ENCODE results near the gene TRIM65.
A peak's percentile ranks its signal among the peaks of the same experiment; 100 is the strongest.

The TRIM65 gene, protein sequence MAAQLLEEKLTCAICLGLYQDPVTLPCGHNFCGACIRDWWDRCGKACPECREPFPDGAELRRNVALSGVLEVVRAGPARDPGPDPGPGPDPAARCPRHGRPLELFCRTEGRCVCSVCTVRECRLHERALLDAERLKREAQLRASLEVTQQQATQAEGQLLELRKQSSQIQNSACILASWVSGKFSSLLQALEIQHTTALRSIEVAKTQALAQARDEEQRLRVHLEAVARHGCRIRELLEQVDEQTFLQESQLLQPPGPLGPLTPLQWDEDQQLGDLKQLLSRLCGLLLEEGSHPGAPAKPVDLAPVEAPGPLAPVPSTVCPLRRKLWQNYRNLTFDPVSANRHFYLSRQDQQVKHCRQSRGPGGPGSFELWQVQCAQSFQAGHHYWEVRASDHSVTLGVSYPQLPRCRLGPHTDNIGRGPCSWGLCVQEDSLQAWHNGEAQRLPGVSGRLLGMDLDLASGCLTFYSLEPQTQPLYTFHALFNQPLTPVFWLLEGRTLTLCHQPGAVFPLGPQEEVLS

DNA sequence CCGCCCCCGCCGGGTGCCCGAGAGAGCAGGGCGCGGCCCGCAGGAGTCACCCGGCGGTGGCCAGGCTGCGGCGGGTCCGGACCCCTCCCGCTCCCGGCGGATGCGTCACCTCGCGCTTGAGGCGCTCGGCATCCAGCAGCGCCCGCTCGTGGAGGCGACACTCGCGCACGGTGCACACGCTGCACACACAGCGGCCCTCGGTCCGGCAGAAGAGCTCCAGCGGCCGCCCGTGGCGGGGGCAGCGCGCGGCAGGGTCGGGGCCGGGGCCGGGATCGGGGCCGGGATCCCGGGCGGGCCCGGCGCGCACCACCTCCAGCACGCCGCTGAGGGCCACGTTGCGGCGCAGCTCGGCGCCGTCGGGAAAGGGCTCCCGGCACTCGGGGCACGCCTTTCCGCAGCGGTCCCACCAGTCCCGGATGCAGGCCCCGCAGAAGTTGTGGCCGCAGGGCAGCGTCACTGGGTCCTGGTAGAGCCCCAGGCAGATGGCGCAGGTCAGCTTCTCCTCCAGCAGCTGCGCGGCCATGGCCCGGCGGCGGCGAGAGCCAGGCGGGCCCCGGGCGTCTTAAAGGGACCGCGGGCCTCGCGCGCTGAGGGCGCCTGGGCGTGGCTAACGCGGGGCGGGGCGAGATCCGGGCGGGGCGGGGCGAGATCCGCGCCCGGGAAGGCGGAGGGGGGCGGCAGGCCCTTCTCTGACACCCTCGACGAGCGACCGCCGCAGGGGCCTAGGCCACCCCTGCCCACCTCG is at the start of gene TRIM65:
Gene TRIM65 (minus strand): TSS at position 537 of the 745 bp plus-strand sequence. CDS start 14 bp downstream, at position 523.
- peak; percentile 78 to 80 for DNase-seq

DNA sequence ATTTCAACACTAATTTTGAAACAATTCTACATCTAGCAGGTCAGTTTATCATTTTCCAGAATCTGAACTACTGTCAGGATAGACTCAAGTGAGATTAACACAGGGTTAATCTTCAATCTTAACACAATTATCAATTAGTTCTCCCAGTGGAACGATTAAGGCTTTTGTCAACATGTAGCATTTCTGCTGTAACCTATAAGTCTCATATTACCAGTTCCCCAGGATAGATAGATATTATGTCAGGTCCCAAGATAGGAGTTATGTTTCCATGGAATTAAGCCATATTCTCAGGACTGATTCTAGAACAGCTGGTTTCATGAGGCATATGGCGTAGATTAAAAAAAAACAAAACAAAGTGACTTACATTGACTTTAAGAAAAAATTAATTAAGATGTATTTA is 48.5 kb upstream of the TRIM65 start:
- no peak for DNase-seq

DNA sequence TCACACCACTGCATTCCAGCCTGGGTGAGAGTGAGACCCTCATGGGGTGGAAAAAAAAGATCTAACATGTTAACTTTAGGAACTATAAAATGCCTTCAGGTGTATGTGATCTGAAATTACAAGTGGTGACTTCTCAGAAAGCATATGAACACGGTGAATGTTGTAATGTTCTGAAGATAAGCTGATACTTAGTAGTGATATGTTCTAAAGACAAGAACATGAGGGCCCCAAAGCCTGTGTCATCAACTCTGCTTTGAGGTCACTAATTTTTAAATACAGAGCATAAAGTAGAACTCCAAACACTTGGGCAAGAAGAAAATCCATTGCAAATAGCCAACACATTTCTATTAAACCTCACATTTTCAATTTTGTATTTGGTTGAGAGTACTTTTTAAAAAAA is 46.7 kb upstream of the TRIM65 start:
- no peak for DNase-seq

DNA sequence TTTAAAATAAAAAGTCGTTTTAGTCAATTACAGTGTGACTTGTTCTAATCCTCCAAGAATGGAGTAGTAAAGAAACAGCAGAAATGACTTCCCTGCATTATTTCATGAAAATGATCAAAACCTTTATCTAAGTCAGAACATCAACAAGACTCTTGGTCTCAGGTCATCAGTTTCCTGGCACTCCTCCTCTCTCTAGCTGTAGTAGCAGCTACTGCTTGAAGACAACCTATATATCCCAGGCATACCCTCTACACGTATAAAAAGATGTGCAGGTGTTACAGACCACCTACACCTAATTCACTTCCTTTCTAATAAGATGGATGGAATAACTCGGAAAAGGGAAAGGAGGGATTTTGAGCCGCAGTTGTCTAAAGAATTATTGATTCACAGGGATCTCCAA is 45.7 kb upstream of the TRIM65 start:
- no peak for DNase-seq

DNA sequence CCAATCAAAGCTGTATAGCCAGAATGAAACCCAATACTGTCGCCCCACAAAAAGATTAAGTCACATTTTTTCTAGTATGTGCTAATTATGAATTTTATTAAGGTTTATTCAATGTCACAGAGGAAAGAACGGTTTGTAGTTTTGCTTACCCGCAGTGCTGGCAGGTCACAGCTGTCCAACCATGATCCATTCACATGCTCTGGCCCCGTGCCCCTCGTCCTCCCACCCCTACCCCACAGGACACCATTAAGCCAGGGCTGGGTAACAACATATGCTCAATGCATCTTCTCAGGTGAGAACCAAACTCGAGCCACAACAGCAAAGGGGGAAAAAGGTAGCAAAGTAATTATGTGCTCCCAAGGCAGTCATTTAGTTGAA is 44.7 kb upstream of the TRIM65 start:
- DNase-seq: no peak

DNA sequence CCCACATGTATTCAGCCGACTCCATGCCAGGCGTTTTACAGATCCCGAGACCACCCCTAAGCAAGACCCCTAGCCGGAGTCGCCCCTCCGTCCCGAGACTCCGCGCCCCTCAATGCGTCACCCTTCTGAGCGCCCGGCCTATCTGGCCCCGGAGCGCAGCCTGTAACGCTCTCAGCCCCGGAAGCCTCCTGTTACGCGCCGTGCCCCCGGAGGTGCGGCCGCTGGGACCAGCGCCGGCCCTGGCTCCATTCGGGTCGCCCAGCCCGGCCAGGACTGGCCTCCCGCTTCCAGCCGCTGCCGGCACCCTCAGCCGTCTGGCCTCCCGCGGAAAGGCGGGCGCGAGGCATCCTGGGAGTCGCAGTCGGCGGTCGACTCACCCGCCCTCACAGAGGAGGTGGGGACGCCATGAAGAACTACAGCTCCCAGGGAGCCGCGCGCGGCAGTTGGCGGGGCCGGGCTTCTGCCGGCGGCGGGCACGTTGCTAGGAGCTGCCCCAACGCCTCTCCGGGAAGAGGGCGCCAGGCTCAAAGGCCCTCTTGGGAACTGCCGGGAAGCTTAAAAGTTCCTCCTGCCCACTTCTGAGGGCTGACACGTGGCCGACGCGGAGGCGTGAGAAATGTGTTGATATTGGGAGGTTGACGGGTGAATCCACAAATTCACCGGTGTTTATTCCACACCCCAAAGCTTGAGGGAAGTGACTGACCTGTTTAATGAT is 44.1 kb upstream of the TRIM65 start, which contains the start of gene FBF1:
Gene FBF1 (minus strand): TSS at position 316 of the 715 bp plus-strand sequence. CDS start 2,893 bp downstream, outside the sequence.
- peak; percentile 87 to 88 for DNase-seq

DNA sequence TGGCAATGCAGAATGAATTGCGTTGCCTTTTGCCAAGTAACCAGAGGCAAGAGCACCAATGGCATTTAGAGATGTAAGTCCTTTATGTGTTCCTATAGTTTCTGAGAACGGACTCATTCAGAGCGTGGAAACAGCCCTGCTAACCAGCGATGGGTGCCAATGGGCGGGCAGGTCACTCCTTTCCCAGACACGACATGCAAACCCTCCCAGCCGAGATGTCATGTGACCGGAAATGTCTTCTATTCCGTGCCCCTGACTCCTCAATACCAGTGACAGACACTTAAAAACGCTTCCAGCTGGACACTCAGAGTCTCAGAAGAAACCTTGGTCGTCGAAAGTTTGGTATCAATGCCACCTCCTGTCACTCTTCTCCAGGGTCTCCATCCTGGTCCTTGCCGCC is 40.9 kb upstream of the TRIM65 start:
- DNase-seq: no peak

DNA sequence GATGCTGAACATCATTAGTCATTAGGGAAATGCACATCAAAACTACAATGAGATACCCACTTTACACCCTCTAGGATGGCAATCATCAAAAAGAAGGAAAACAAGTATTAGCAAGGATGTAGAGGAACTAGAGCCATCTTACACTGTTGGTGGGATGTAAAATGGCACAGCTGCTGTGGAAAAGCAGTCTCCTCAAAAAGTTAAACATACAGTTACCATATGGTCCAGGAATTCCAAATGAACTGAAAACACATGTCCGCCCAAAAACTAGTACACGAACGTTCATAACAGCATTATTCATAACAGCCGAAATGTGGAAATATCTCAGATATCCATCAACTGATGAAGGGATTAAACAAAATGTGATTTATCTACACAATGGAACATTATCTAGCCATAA is 37.1 kb upstream of the TRIM65 start:
- DNase-seq: no peak

DNA sequence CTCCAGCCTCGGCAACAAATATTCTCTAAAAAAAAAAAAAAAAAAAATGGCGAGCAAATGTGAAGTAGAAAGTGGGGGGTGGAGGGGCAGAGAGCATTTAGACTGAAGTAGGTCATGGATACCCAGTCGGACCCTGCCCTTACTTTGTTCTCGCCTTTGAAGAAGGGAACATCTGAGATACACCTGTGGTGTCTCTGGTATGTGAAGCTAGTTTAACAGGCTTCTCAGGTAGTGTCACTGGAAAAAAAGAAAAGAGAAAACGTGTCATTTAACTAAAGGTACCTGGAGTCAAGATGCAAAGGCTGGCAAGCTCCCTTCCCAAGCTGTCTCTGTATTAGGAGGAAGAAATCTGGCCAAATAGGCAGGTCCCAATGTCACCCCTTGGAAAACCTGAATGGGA is 36.1 kb upstream of the TRIM65 start:
- no peak for DNase-seq

DNA sequence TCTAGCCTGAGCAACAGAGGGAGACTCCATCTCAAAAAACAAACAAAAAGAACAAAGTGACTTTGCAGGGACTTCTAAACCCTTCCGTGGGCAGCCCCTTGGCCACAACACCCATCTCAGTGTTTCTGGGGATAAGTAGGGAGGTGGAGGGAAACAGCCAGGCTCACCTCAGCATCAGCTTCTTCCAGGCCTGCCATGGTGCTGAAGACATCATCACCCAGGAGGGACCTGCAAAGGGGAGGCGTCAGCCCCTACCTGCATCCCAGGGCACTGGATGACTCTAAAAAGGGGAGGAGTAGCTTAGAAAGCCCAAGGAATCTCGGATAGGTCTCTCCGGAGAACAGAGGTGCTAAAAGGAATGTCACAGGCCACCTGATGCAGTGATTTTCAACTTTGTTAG is 34.3 kb upstream of the TRIM65 start:
- DNase-seq: no peak

DNA sequence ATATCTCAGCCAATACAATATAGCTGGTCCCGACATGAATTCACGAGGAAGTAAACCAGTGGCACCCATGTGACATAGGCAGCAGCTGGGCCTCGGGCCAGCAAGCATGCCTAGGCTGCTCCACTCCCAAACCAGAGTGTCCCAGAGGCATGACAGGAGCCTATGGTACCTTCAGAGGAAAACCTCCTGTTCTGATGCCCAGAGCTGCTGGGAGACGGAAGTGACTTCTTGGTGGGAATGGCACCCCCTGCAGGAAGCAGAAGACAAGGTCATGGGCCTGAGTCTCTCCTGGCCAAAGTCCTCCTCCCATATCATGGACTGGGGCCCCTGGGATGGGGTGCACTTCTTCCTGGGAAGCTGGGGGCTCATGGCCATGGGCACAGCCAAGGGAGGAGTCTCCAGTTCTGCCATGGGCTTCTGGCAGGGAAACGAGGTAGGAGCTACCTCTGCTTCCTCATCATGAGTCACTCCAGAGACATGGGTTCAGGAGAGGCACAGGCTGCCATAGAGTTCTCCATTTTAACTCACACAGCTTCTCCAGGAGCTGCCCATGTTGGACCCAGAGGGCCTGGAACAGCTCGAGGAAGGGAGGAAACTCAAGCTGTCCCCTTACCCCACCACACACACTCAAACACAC is 30.7 kb upstream of the TRIM65 start:
- DNase-seq: peak in 1 of 2 donors; percentile 16

DNA sequence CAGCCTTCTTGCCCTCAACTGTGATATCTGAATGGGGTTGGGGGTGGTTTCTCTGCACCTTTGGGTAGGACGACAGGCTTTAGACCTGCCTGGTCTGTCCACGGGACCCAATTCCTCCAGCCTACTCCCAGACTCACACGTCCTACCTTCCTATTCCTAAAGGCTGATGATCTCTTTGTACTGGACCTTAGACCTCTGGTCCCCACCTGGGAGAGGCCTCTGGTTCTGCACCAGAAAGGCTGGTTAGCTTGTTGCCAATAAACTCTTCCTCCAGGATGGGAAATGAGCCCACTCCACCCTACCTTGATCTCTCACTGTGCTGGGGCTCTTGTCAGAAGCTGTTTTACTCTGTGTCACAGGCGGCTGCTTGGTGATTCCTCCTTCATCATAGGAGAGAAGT is 29.7 kb upstream of the TRIM65 start:
- DNase-seq: no peak

DNA sequence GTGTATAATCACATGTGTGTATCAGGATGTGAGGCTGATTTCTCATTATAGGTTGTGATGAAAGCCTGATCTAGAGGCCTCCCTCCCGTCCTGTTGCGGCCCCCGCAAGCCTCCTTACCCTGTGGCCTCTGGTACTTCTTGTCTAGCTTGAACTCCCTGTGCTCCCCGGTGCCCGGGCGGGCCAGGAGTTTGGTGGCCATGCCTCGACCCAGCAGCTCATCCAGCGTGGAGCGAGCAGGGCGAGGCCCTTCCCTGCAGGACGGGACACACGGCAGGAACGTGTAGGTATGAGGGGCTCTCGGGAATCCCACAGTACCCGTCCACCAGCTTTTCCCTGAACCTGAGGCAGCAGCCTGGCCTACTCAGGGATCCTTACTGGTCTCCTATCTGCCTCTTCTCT is 29.2 kb upstream of the TRIM65 start:
- no peak for DNase-seq

DNA sequence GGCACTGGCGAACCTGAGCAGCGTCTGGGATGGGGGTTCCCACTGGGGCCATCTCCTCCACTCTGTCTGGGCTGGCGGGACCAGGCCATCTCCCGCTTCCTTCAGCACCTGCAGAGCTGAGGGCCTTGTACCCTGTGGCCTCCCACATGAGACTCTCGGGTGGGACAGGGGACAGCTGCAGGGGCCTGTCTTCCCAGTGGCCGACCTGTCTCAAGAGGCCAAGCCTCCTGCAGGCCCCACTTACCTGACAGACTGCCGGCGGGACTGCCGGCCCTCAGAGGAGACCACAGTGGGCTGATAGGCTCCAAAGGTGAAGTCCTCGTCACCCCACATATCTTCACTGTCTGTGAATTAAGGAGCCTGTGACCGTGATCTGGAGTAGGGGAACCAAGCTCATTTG is 28.4 kb upstream of the TRIM65 start:
- no peak for DNase-seq

DNA sequence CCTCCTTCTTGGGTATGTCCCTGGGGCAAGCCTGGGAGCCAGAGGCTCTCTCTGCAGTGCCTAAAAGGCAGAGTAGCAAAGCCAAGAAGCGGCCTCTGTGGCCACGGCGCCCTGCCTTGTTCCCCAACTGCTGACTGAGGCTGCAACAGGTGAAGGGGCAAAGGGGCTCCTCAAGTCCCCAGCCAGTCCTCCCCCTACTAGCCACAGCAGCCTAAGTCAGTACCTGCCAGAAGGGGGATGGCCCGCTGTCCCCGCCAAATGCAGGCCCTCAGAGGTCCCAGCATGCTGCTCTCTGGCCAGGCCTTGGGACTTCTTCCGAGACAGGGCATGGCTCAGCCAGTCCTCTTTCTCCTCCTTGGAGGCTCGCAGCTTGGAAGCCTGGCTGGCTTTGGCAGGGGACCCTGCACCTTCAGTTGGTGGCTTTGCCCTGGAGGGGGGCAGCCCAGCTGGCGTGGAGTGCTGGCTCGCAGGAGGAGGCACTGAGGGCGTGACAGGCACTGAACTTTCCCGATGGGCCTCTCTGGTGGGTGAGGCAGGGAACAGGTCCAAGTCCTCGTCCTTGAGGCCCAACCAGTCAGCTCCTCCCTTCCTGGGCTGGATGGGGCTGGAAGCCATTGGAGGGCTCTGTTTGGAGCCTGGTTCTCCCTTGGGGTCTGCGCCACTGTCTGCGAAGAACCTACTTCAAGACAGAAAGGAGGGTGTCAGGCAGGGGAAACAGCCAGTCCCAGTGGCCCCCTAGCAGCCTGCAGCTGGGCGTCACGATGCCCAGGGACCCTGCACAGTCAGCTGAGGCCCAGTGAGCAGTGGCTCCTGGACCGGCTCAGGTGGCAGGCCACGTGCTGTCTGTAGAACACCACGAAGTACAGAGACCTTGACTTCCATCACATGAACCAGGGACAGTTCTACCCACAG is 26.5 kb upstream of the TRIM65 start:
- DNase-seq: no peak

DNA sequence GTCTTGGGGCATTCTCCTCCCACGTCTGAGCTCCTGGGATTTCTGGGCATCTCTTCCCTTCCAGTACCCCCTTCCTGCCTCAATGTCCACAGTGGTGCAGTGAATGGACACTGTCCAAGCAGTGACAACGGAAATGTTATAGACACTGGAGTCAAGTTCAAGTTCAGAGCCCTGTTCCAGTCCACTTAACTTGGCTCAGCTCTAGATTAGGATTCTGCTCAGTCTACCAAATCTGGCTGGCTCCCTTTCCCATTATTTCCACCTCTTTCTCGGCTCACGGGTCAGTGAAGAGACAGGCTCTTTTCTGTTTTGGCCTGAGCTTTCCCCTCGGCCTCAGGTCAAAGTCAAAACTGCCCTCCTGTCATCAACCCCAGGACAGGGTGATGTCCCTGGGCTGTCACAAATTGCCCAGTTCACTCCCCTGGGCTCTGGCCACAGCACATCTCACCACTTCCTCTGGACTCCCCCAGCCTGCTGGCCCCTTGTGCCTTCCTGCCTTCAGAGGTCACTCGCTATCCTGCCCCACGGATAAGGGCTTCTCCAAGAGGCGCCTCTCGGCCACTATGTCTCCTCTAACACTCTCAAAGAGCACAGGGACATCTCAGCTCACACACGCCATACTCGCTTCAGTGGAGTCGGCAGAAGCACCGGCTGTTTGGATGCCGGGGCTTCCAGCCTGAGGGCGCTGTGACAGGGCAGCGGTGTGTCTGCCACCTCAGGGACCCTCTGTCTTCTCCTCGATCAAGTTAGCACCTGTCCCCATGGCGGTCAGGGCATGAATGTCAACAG is 25.6 kb upstream of the TRIM65 start:
- DNase-seq: no peak

DNA sequence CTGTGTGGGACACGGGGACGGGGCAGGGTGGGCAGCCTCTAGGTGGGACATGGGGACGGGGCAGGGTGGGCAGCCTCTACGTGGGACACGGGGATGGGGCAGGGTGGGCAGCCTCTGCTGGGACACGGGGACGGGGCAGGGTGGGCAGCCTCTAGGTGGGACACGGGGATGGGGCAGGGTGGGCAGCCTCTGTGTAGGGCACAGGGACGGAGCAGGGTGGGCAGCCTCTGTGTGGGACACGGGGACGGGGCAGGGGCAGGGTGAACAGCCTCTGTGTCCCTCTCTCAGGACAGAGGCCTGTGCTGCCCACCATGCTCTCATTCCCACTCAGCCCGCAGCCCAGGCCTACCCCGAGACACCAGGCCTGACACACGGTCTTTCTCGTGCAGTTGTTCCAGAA is 24.8 kb upstream of the TRIM65 start:
- DNase-seq: no peak

DNA sequence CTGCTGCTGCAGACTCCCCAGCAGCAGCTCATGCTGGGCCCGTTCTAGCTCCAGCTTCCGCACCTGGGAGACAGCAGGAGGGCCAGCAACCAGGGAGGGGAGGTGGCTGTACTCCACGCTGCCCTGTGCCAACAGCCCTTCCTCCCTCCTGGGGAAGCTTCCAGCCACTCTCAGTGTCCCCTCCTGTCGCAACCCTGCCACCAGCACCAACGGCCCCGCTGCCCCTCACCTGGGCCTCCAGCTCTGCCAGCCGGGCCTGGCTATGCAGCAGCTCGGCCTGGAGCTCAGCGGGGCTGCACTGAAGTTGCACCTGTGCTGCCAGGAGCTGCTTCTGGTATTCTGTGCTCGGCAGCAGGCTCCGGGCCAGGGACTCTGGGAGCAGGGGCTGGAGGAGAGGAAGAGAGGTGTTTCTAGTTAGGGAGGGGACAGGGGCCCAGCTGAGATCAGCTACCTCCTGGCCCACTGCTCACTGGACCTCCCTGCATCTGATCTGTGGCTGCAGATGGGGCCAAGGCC is 23.4 kb upstream of the TRIM65 start:
- no peak for DNase-seq

DNA sequence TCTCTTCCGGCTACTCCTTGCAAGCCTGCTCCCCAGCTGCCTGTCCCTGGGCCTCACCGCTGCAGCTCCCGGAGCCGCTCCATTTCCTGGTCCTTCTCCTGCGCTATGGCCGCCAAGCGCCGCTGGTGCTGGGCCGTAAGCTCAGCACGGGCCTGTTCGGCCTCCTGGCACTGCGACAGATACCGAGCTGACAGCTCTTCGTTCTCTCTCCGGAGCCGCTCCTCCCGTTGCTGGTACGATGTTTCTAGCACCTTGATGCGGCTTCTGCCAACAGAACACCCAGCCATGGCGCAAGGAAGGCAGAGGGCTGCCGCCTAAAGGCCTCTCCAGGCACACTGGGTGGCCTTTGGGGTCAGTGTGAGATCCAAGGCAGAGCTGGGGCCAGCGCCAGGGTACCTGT is 22.9 kb upstream of the TRIM65 start:
- no peak for DNase-seq

DNA sequence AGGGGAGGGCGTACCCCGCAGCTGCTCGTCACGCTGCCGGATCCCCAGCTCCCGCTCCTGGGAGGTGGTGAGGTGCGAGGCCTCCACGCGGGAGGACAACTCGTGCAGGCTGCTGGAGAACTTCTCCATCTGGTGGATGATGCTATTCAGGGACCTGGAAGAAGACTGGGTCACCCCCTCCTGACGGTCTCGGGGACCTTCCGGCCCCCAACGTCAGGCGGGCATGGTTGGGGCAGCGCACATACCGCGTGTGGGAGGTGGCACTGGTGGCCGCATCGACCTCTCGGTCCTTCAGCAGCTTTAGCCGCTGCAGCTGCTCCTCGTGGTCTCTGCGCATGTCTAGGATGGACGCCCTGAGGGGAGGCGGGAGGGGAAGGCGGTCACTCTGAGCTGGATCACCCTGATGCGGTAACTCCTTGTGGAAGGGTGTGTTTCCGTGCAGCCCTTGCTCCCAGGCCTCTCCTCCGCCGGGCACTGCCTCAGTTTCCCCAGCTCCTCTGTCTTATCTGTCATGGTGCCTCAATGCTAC is 21.2 kb upstream of the TRIM65 start:
- DNase-seq: no peak
